Skeletal muscle tissue (tissue), 4 donors: Measurements from ENCODE around the gene DDR1. TPM values are rescaled to one million over a fixed set of nuclear protein-coding genes. Genes with fewer than 3 reads are reported as not detected.

Experiments
- H3K27ac ChIP-seq: one replicate; pipeline ENCODE4 v1.7.0; 2013; ENCODE audit warnings: mild to moderate bottlenecking, low read depth, low read length, inconsistent platforms
- H3K27me3 ChIP-seq, 3 donors: one replicate each; pipeline ENCODE4 v1.7.0; 2013; ENCODE audit warnings: low read length in 3 of 3; ENCODE audit not compliant: control insufficient read depth in 3 of 3, insufficient read depth in 3 of 3
- H3K36me3 ChIP-seq, 3 donors: one replicate each; pipeline ENCODE4 v1.7.0; 2013; ENCODE audit warnings: low read length in 3 of 3; ENCODE audit not compliant: control insufficient read depth in 3 of 3, insufficient read depth in 3 of 3
- H3K4me1 ChIP-seq, 3 donors: one replicate each; pipeline ENCODE4 v1.7.0; 2013; ENCODE audit warnings: low read length in 3 of 3, mild to moderate bottlenecking in 3 of 3; ENCODE audit not compliant: control insufficient read depth in 3 of 3, insufficient read depth in 3 of 3
- H3K4me3 ChIP-seq, 3 donors: one replicate each; pipeline ENCODE4 v1.7.0; 2013; ENCODE audit warnings: low read length in 3 of 3
- H3K9ac ChIP-seq, 3 donors: one replicate each; pipeline ENCODE4 v1.7.0; 2013; ENCODE audit warnings: low read length in 3 of 3, mild to moderate bottlenecking in 3 of 3, moderate library complexity in 2 of 3, low read depth in 1 of 3
- H3K9me3 ChIP-seq, 3 donors: one replicate each; pipeline ENCODE4 v1.7.0; 2013; ENCODE audit warnings: low read length in 3 of 3; ENCODE audit not compliant: control insufficient read depth in 3 of 3
- total RNA-seq: library from RNA; depleted of rRNA; stranded (reverse); fragments of >200 nt; gene quantifications from one replicate; pipeline ENCODE4 v1.2.3, GENCODE V29; 2014
- donor health status: Osteomylitis.

Gene DDR1
- total RNA-seq, 1 donor from 2014 or later: 40.7 TPM

- peaks cover 8 to 11% (median 9%) of the 10 kb centered on the region in 3 donors for H3K4me1 ChIP-seq
- H3K36me3 ChIP-seq: no peaks in the 10 kb centered on the region
- H3K27me3 ChIP-seq: peaks cover 6 to 8% (median 6%) of the 10 kb centered on the region in 3 donors
- no peaks in the 10 kb centered on the region for H3K9me3 ChIP-seq
- no peak overlapping the region for H3K9ac ChIP-seq
- H3K4me3 ChIP-seq: no peak overlapping the region
- no peak overlapping the region for H3K27ac ChIP-seq
These were observed 43.2 kb upstream of the DDR1 start for GRCh38 chr6:30840935-30841643.

- Histone ChIP-seq H3K9me3 (no peaks in the 10 kb centered on the region), H3K36me3 (no peaks in the 10 kb centered on the region), H3K4me3 (no peak overlapping the region), H3K4me1 (peaks cover 2 to 3% (median 2%) of the 10 kb centered on the region in 3 donors), H3K27ac (no peak overlapping the region), H3K9ac (no peak overlapping the region), H3K27me3 (peaks cover 6 to 8% (median 6%) of the 10 kb centered on the region in 3 donors)
These were observed 42.4 kb upstream of the DDR1 start for GRCh38 chr6:30841644-30842504.

GRCh38 chr6:30842754-30843610 is 41.3 kb upstream of the DDR1 start:
- H3K27ac ChIP-seq: no peak overlapping the region
- no peaks in the 10 kb centered on the region for H3K9me3 ChIP-seq
- peaks cover 6 to 8% (median 6%) of the 10 kb centered on the region in 3 donors for H3K27me3 ChIP-seq
- no peak overlapping the region for H3K4me3 ChIP-seq
- no peak overlapping the region for H3K9ac ChIP-seq
- H3K4me1 ChIP-seq: no peaks in the 10 kb centered on the region
- H3K36me3 ChIP-seq: no peaks in the 10 kb centered on the region

- Histone ChIP-seq H3K36me3 (no peaks in the 10 kb centered on the region), H3K9ac (no peak overlapping the region), H3K4me1 (no peaks in the 10 kb centered on the region), H3K27ac (no peak overlapping the region), H3K9me3 (no peaks in the 10 kb centered on the region), H3K27me3 (peaks cover 6 to 8% (median 6%) of the 10 kb centered on the region in 3 donors), H3K4me3 (no peak overlapping the region)
These were observed 40.7 kb upstream of the DDR1 start for GRCh38 chr6:30843611-30843998.

GRCh38 chr6:30844118-30844535 is 40.2 kb upstream of the DDR1 start:
- Histone ChIP-seq H3K27ac (no peak overlapping the region), H3K9ac (no peak overlapping the region), H3K27me3 (peaks cover 6 to 8% (median 6%) of the 10 kb centered on the region in 3 donors)

GRCh38 chr6:30845183-30845582 is 39.1 kb upstream of the DDR1 start:
- H3K36me3 ChIP-seq: no peaks in the 10 kb centered on the region

More at GRCh38 chr6:30844118-30844535, 40.2 kb upstream of the DDR1 start:
- Histone ChIP-seq H3K9me3 (no peaks in the 10 kb centered on the region), H3K4me3 (no peak overlapping the region), H3K36me3 (no peaks in the 10 kb centered on the region), H3K4me1 (no peaks in the 10 kb centered on the region)

GRCh38 chr6:30847421-30847970 is 36.8 kb upstream of the DDR1 start:
- Histone ChIP-seq H3K4me1 (no peaks in the 10 kb centered on the region), H3K27me3 (peaks cover 6 to 8% (median 6%) of the 10 kb centered on the region in 3 donors), H3K27ac (no peak overlapping the region), H3K9me3 (no peaks in the 10 kb centered on the region), H3K4me3 (no peak overlapping the region), H3K9ac (no peak overlapping the region), H3K36me3 (no peaks in the 10 kb centered on the region)

More at GRCh38 chr6:30845183-30845582, 39.1 kb upstream of the DDR1 start:
- Histone ChIP-seq H3K4me1 (no peaks in the 10 kb centered on the region), H3K9me3 (no peaks in the 10 kb centered on the region), H3K9ac (no peak overlapping the region), H3K27me3 (peaks cover 6 to 8% (median 6%) of the 10 kb centered on the region in 3 donors), H3K27ac (no peak overlapping the region), H3K4me3 (no peak overlapping the region)

- no peak overlapping the region for H3K9ac ChIP-seq
- H3K9me3 ChIP-seq: no peaks in the 10 kb centered on the region
- no peak overlapping the region for H3K4me3 ChIP-seq
- peaks cover 6 to 8% (median 6%) of the 10 kb centered on the region in 3 donors for H3K27me3 ChIP-seq
- H3K27ac ChIP-seq: no peak overlapping the region
- no peaks in the 10 kb centered on the region for H3K36me3 ChIP-seq
- no peaks in the 10 kb centered on the region for H3K4me1 ChIP-seq
These were observed 36.3 kb upstream of the DDR1 start for GRCh38 chr6:30847971-30848436.

GRCh38 chr6:30849903-30850651 is 34.2 kb upstream of the DDR1 start:
- H3K36me3 ChIP-seq: no peaks in the 10 kb centered on the region
- H3K4me1 ChIP-seq: no peaks in the 10 kb centered on the region
- H3K9ac ChIP-seq: no peak overlapping the region
- no peak overlapping the region for H3K4me3 ChIP-seq
- no peaks in the 10 kb centered on the region for H3K27me3 ChIP-seq
- H3K9me3 ChIP-seq: no peaks in the 10 kb centered on the region
- H3K27ac ChIP-seq: no peak overlapping the region
